ENCODE data around the gene STX5.
A peak's percentile ranks its signal among the peaks of the same experiment; 100 is the strongest.
"Not testable (repeated sequence)": the region's sequence is repeated elsewhere in the genome, so short reads cannot be mapped to it uniquely, and the experiment has no call there.

Gene STX5

GRCh38 chr11:62854825-62855570 is 23.1 kb upstream of the STX5 start:
- DNase-seq (ENCODE audit: extremely low read depth in 1 of 2, low read depth in 1 of 2), result no peak

- DNase-seq (ENCODE audit: extremely low read depth in 1 of 2, low read depth in 1 of 2), result no peak
Measured at GRCh38 chr11:62854013-62854824, 22.4 kb upstream of the STX5 start.

GRCh38 chr11:62853279-62853965 is 21.6 kb upstream of the STX5 start:
- no peak for DNase-seq (ENCODE audit: extremely low read depth in 1 of 2, low read depth in 1 of 2)

- DNase-seq (ENCODE audit: extremely low read depth in 1 of 2, low read depth in 1 of 2), result no peak
Measured at GRCh38 chr11:62852523-62853188, 20.8 kb upstream of the STX5 start.

- no peak for DNase-seq (ENCODE audit: extremely low read depth in 1 of 2, low read depth in 1 of 2)
Measured at GRCh38 chr11:62851807-62852522, 20.1 kb upstream of the STX5 start.

GRCh38 chr11:62850911-62851806 is 19.3 kb upstream of the STX5 start:
- peak in 1 of 2 donors; percentile 24 for DNase-seq (ENCODE audit: extremely low read depth in 1 of 2, low read depth in 1 of 2)

GRCh38 chr11:62847767-62848314 is 16.0 kb upstream of the STX5 start:
- no peak for DNase-seq (ENCODE audit: extremely low read depth in 1 of 2, low read depth in 1 of 2)

- no peak for DNase-seq (ENCODE audit: extremely low read depth in 1 of 2, low read depth in 1 of 2)
Measured at GRCh38 chr11:62846177-62846576, 14.3 kb upstream of the STX5 start.

GRCh38 chr11:62844154-62844553 is 12.3 kb upstream of the STX5 start:
- no peak for DNase-seq (ENCODE audit: extremely low read depth in 1 of 2, low read depth in 1 of 2)

GRCh38 chr11:62843466-62843865 is 11.6 kb upstream of the STX5 start:
- no peak for DNase-seq (ENCODE audit: extremely low read depth in 1 of 2, low read depth in 1 of 2)

- not testable (repeated sequence) for DNase-seq (ENCODE audit: extremely low read depth in 1 of 2, low read depth in 1 of 2)
Measured at GRCh38 chr11:62842891-62843290, 11.0 kb upstream of the STX5 start.

GRCh38 chr11:62842171-62842741 is 10.4 kb upstream of the STX5 start:
- DNase-seq (ENCODE audit: extremely low read depth in 1 of 2, low read depth in 1 of 2), result peak in 1 of 2 donors; percentile 46

GRCh38 chr11:62841361-62842170 is 9.7 kb upstream of the STX5 start:
- peak; percentile 54 to 79 for DNase-seq (ENCODE audit: extremely low read depth in 1 of 2, low read depth in 1 of 2)

GRCh38 chr11:62840721-62841360 is 9.0 kb upstream of the STX5 start:
- DNase-seq (ENCODE audit: extremely low read depth in 1 of 2, low read depth in 1 of 2), result peak; percentile 69 to 78

GRCh38 chr11:62839050-62839945 is 7.4 kb upstream of the STX5 start, which contains the start of gene WDR74:
TSS of gene WDR74 (minus strand) at chr11:62839590. CDS start at chr11:62839570, 20 bp downstream.
- DNase-seq (ENCODE audit: extremely low read depth in 1 of 2, low read depth in 1 of 2), result peak; percentile 81 to 86

- no peak for DNase-seq (ENCODE audit: extremely low read depth in 1 of 2, low read depth in 1 of 2)
Measured at GRCh38 chr11:62835336-62835735, 3.5 kb upstream of the STX5 start.
